ENCODE results near the gene KIF2C.
A peak's percentile ranks its signal among the peaks of the same experiment; 100 is the strongest.
"Not testable (repeated sequence)": the region's sequence is repeated elsewhere in the genome, so short reads cannot be mapped to it uniquely, and the experiment has no call there.

The KIF2C gene

GRCh38 chr1:44733365-44733764, 6.3 kb upstream of the KIF2C start:
- H3K36me3 ChIP-seq (ENCODE audit: control insufficient read depth, insufficient read depth, low read length) = no peaks in the 10 kb centered on the region
- no peaks in the 10 kb centered on the region for H3K4me1 ChIP-seq (ENCODE audit: control insufficient read depth, insufficient read depth, low read length)
- no peak overlapping the region for H3K4me3 ChIP-seq (ENCODE audit: insufficient read depth, low read depth, low read length)
- no peaks in the 10 kb centered on the region for H3K27me3 ChIP-seq (ENCODE audit: control insufficient read depth, insufficient read depth, low read length, poor library complexity, severe bottlenecking)
- H3K9me3 ChIP-seq (ENCODE audit: control insufficient read depth, low read length) = no peaks in the 10 kb centered on the region
- no peak overlapping the region for H3K27ac ChIP-seq (ENCODE audit: insufficient read depth, low read depth, low read length, poor library complexity, severe bottlenecking)
- WGBS, 2 experiments = 95 to 100% methylated on average over 1 of the region's 1 CpG

GRCh38 chr1:44733784-44734183, 5.9 kb upstream of the KIF2C start:
- no peaks in the 10 kb centered on the region for H3K27me3 ChIP-seq (ENCODE audit: control insufficient read depth, insufficient read depth, low read length, poor library complexity, severe bottlenecking)
- H3K9me3 ChIP-seq (ENCODE audit: control insufficient read depth, low read length) = no peaks in the 10 kb centered on the region
- H3K36me3 ChIP-seq (ENCODE audit: control insufficient read depth, insufficient read depth, low read length) = no peaks in the 10 kb centered on the region
- WGBS, 2 experiments = 87 to 93% methylated on average over 1 of the region's 1 CpG
- no peak overlapping the region for H3K4me3 ChIP-seq (ENCODE audit: insufficient read depth, low read depth, low read length)
- no peaks in the 10 kb centered on the region for H3K4me1 ChIP-seq (ENCODE audit: control insufficient read depth, insufficient read depth, low read length)
- no peak overlapping the region for H3K27ac ChIP-seq (ENCODE audit: insufficient read depth, low read depth, low read length, poor library complexity, severe bottlenecking)

GRCh38 chr1:44735992-44736391, 3.6 kb upstream of the KIF2C start:
- H3K27me3 ChIP-seq (ENCODE audit: control insufficient read depth, insufficient read depth, low read length, poor library complexity, severe bottlenecking) = no peaks in the 10 kb centered on the region
- peaks cover 2% of the 10 kb centered on the region for H3K4me1 ChIP-seq (ENCODE audit: control insufficient read depth, insufficient read depth, low read length)
- H3K9me3 ChIP-seq (ENCODE audit: control insufficient read depth, low read length) = no peaks in the 10 kb centered on the region
- H3K4me3 ChIP-seq (ENCODE audit: insufficient read depth, low read depth, low read length) = no peak overlapping the region
- no peaks in the 10 kb centered on the region for H3K36me3 ChIP-seq (ENCODE audit: control insufficient read depth, insufficient read depth, low read length)
- WGBS, 2 experiments = 94 to 100% methylated on average over 1 of the region's 1 CpG
- H3K27ac ChIP-seq (ENCODE audit: insufficient read depth, low read depth, low read length, poor library complexity, severe bottlenecking) = no peak overlapping the region

GRCh38 chr1:44738953-44739306, 707 bp upstream of the KIF2C start:
- WGBS, 2 experiments = 100% methylated on average over 1 of the region's 1 CpG; no CpG with 5 or more reads in 1 of the 2 experiments
- H3K27me3 ChIP-seq (ENCODE audit: control insufficient read depth, insufficient read depth, low read length, poor library complexity, severe bottlenecking); H3K4me1 ChIP-seq (ENCODE audit: control insufficient read depth, insufficient read depth, low read length); H3K9me3 ChIP-seq (ENCODE audit: control insufficient read depth, low read length): not testable (repeated sequence)
- H3K36me3 ChIP-seq (ENCODE audit: control insufficient read depth, insufficient read depth, low read length) = peaks cover 14% of the 10 kb centered on the region
- peak overlapping the region; percentile 74 for H3K4me3 ChIP-seq (ENCODE audit: insufficient read depth, low read depth, low read length)
- peak overlapping the region; percentile 30 for H3K27ac ChIP-seq (ENCODE audit: insufficient read depth, low read depth, low read length, poor library complexity, severe bottlenecking)

GRCh38 chr1:44740179-44740617, 561 bp downstream of the KIF2C start:
- WGBS, 2 experiments = 3% methylated on average over 14 of the region's 14 CpGs
- H3K9me3 ChIP-seq (ENCODE audit: control insufficient read depth, low read length) = no peaks in the 10 kb centered on the region
- H3K4me1 ChIP-seq (ENCODE audit: control insufficient read depth, insufficient read depth, low read length) = peaks cover 8% of the 10 kb centered on the region
- peak overlapping the region; percentile 74 for H3K4me3 ChIP-seq (ENCODE audit: insufficient read depth, low read depth, low read length)
- peaks cover 14% of the 10 kb centered on the region for H3K36me3 ChIP-seq (ENCODE audit: control insufficient read depth, insufficient read depth, low read length)
- no peak overlapping the region for H3K27ac ChIP-seq (ENCODE audit: insufficient read depth, low read depth, low read length, poor library complexity, severe bottlenecking)
- no peaks in the 10 kb centered on the region for H3K27me3 ChIP-seq (ENCODE audit: control insufficient read depth, insufficient read depth, low read length, poor library complexity, severe bottlenecking)

- H3K36me3 ChIP-seq (ENCODE audit: control insufficient read depth, insufficient read depth, low read length) = peaks cover 32% of the 10 kb centered on the region
- no peak overlapping the region for H3K27ac ChIP-seq (ENCODE audit: insufficient read depth, low read depth, low read length, poor library complexity, severe bottlenecking)
- WGBS, 2 experiments = 91 to 100% methylated on average over 1 of the region's 1 CpG
- H3K4me3 ChIP-seq (ENCODE audit: insufficient read depth, low read depth, low read length) = no peak overlapping the region
- no peaks in the 10 kb centered on the region for H3K9me3 ChIP-seq (ENCODE audit: control insufficient read depth, low read length)
- H3K4me1 ChIP-seq (ENCODE audit: control insufficient read depth, insufficient read depth, low read length) = peaks cover 8% of the 10 kb centered on the region
- no peaks in the 10 kb centered on the region for H3K27me3 ChIP-seq (ENCODE audit: control insufficient read depth, insufficient read depth, low read length, poor library complexity, severe bottlenecking)
These were observed 3.6 kb downstream of the KIF2C start for GRCh38 chr1:44743211-44743610.

- peaks cover 56% of the 10 kb centered on the region for H3K36me3 ChIP-seq (ENCODE audit: control insufficient read depth, insufficient read depth, low read length)
- 88 to 91% methylated on average over 3 of the region's 3 CpGs for WGBS, 2 experiments
These were observed 8.2 kb downstream of the KIF2C start for GRCh38 chr1:44747878-44748277.

GRCh38 chr1:44757420-44757819, 17.8 kb downstream of the KIF2C start:
- H3K27me3 ChIP-seq (ENCODE audit: control insufficient read depth, insufficient read depth, low read length, poor library complexity, severe bottlenecking) = no peaks in the 10 kb centered on the region
- H3K4me3 ChIP-seq (ENCODE audit: insufficient read depth, low read depth, low read length) = no peak overlapping the region
- H3K4me1 ChIP-seq (ENCODE audit: control insufficient read depth, insufficient read depth, low read length) = no peaks in the 10 kb centered on the region
- H3K36me3 ChIP-seq (ENCODE audit: control insufficient read depth, insufficient read depth, low read length) = peaks cover 77% of the 10 kb centered on the region
- 96 to 97% methylated on average over 2 of the region's 2 CpGs for WGBS, 2 experiments
- H3K27ac ChIP-seq (ENCODE audit: insufficient read depth, low read depth, low read length, poor library complexity, severe bottlenecking) = no peak overlapping the region
- no peaks in the 10 kb centered on the region for H3K9me3 ChIP-seq (ENCODE audit: control insufficient read depth, low read length)

More at GRCh38 chr1:44747878-44748277, 8.2 kb downstream of the KIF2C start:
- H3K9me3 ChIP-seq (ENCODE audit: control insufficient read depth, low read length) = no peaks in the 10 kb centered on the region
- H3K27ac ChIP-seq (ENCODE audit: insufficient read depth, low read depth, low read length, poor library complexity, severe bottlenecking) = no peak overlapping the region
- H3K4me1 ChIP-seq (ENCODE audit: control insufficient read depth, insufficient read depth, low read length) = no peaks in the 10 kb centered on the region
- H3K4me3 ChIP-seq (ENCODE audit: insufficient read depth, low read depth, low read length) = no peak overlapping the region
- H3K27me3 ChIP-seq (ENCODE audit: control insufficient read depth, insufficient read depth, low read length, poor library complexity, severe bottlenecking) = no peaks in the 10 kb centered on the region

- H3K36me3 ChIP-seq (ENCODE audit: control insufficient read depth, insufficient read depth, low read length) = peaks cover 73% of the 10 kb centered on the region
- no peaks in the 10 kb centered on the region for H3K4me1 ChIP-seq (ENCODE audit: control insufficient read depth, insufficient read depth, low read length)
- H3K9me3 ChIP-seq (ENCODE audit: control insufficient read depth, low read length) = no peaks in the 10 kb centered on the region
- H3K27me3 ChIP-seq (ENCODE audit: control insufficient read depth, insufficient read depth, low read length, poor library complexity, severe bottlenecking) = no peaks in the 10 kb centered on the region
- no peak overlapping the region for H3K4me3 ChIP-seq (ENCODE audit: insufficient read depth, low read depth, low read length)
- 87 to 88% methylated on average over 11 of the region's 11 CpGs for WGBS, 2 experiments
- H3K27ac ChIP-seq (ENCODE audit: insufficient read depth, low read depth, low read length, poor library complexity, severe bottlenecking) = no peak overlapping the region
These were observed 19.4 kb downstream of the KIF2C start for GRCh38 chr1:44759077-44759476.

- WGBS, 2 experiments = 95 to 96% methylated on average over 3 of the region's 3 CpGs
- Histone ChIP-seq H3K4me3 (ENCODE audit: insufficient read depth, low read depth, low read length) (no peak overlapping the region), H3K27ac (ENCODE audit: insufficient read depth, low read depth, low read length, poor library complexity, severe bottlenecking) (no peak overlapping the region), H3K36me3 (ENCODE audit: control insufficient read depth, insufficient read depth, low read length) (peaks cover 55% of the 10 kb centered on the region), H3K9me3 (ENCODE audit: control insufficient read depth, low read length) (no peaks in the 10 kb centered on the region), H3K4me1 (ENCODE audit: control insufficient read depth, insufficient read depth, low read length) (no peaks in the 10 kb centered on the region), H3K27me3 (ENCODE audit: control insufficient read depth, insufficient read depth, low read length, poor library complexity, severe bottlenecking) (no peaks in the 10 kb centered on the region)
These were observed 21.2 kb downstream of the KIF2C start for GRCh38 chr1:44760876-44761275.

GRCh38 chr1:44766421-44766820, 26.8 kb downstream of the KIF2C start:
- H3K36me3 ChIP-seq (ENCODE audit: control insufficient read depth, insufficient read depth, low read length) = peaks cover 33% of the 10 kb centered on the region
- H3K4me3 ChIP-seq (ENCODE audit: insufficient read depth, low read depth, low read length); H3K27me3 ChIP-seq (ENCODE audit: control insufficient read depth, insufficient read depth, low read length, poor library complexity, severe bottlenecking); H3K27ac ChIP-seq (ENCODE audit: insufficient read depth, low read depth, low read length, poor library complexity, severe bottlenecking); H3K9me3 ChIP-seq (ENCODE audit: control insufficient read depth, low read length); H3K4me1 ChIP-seq (ENCODE audit: control insufficient read depth, insufficient read depth, low read length): not testable (repeated sequence)
- 88 to 96% methylated on average over 6 of the region's 6 CpGs for WGBS, 2 experiments
